NCI-H1436 (cell line): ENCODE data around the gene ECI2.
A peak's percentile ranks its signal among the peaks of the same experiment; 100 is the strongest.

Experiments used
- DNase-seq: peaks from one replicate; lab custom pipeline; 2025; lab: John Stamatoyannopoulos, UW

The ECI2 gene

GRCh38 chr6:4134841-4135664 lies at the start of gene ECI2:
TSS of gene ECI2 (minus strand) at chr6:4135575. CDS start at chr6:4135560, 15 bp downstream.
- DNase-seq = no peak

GRCh38 chr6:4180652-4181255 lies 45.4 kb upstream of the ECI2 start:
- no peak for DNase-seq

GRCh38 chr6:4179960-4180651 lies 44.7 kb upstream of the ECI2 start:
- DNase-seq = no peak

- no peak for DNase-seq
Measured at GRCh38 chr6:4178737-4179333, 43.5 kb upstream of the ECI2 start.

GRCh38 chr6:4176907-4177306 lies 41.5 kb upstream of the ECI2 start:
- DNase-seq = no peak

- no peak for DNase-seq
Measured at GRCh38 chr6:4174042-4174441, 38.7 kb upstream of the ECI2 start.

GRCh38 chr6:4172368-4172767 lies 37.0 kb upstream of the ECI2 start:
- no peak for DNase-seq

- DNase-seq = no peak
Measured at GRCh38 chr6:4170297-4170696, 34.9 kb upstream of the ECI2 start.

GRCh38 chr6:4169028-4169789 lies 33.8 kb upstream of the ECI2 start:
- no peak for DNase-seq

- no peak for DNase-seq
Measured at GRCh38 chr6:4167833-4168232, 32.5 kb upstream of the ECI2 start.

GRCh38 chr6:4167123-4167522 lies 31.7 kb upstream of the ECI2 start:
- DNase-seq = no peak

- DNase-seq = no peak
Measured at GRCh38 chr6:4164456-4164855, 29.1 kb upstream of the ECI2 start.

GRCh38 chr6:4164117-4164442 lies 28.7 kb upstream of the ECI2 start:
- no peak for DNase-seq

- no peak for DNase-seq
Measured at GRCh38 chr6:4163408-4164116, 28.2 kb upstream of the ECI2 start.

- DNase-seq = no peak
Measured at GRCh38 chr6:4162370-4162769, 27.0 kb upstream of the ECI2 start.

GRCh38 chr6:4159491-4159890 lies 24.1 kb upstream of the ECI2 start:
- DNase-seq = no peak

GRCh38 chr6:4157506-4157905 lies 22.1 kb upstream of the ECI2 start:
- DNase-seq = no peak

GRCh38 chr6:4155848-4156466 lies 20.6 kb upstream of the ECI2 start:
- DNase-seq = peak; percentile 70

- no peak for DNase-seq
Measured at GRCh38 chr6:4153514-4153985, 18.2 kb upstream of the ECI2 start.

GRCh38 chr6:4145083-4145482 lies 9.7 kb upstream of the ECI2 start:
- DNase-seq = no peak

- no peak for DNase-seq
Measured at GRCh38 chr6:4139272-4139671, 3.9 kb upstream of the ECI2 start.
